Measurements from ENCODE around the gene PLA2G4B. TPM values are rescaled to one million over a fixed set of nuclear protein-coding genes. Genes with fewer than 3 reads are reported as not detected.

The PLA2G4B gene
- 0.90 to 2.6 TPM (median 1.6 TPM) in 5 replicates for total RNA-seq (2022; extraction: Qiagen RNA extraction)

DNA sequence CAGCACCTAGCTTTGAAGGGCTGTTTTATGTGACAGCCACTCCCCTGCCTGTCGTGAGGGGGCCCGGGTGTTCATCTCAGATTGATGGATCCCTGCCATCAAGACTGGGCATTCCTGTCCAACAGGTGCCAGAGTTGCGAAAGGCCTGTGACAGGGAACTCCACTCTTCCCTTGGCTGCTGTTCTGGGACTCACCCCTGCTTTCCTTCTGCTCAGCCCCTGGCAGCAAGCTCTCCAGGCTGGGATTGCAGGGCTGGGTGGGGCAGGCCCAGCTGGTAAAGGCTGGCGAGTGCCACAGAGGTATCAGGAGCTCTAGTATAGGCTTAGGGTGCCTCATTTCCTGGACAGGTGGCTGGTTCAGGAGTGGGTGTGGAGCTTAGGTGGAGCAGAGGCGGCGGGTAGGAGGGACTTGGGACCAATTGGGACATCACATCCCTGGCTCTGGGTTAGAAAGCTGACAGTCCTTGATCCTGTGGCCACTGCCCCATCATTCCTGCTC is at the start of gene PLA2G4B:
Gene PLA2G4B (plus strand): TSS at position 448 of the 498 bp plus-strand sequence. CDS start 67 bp downstream, outside the sequence.

DNA sequence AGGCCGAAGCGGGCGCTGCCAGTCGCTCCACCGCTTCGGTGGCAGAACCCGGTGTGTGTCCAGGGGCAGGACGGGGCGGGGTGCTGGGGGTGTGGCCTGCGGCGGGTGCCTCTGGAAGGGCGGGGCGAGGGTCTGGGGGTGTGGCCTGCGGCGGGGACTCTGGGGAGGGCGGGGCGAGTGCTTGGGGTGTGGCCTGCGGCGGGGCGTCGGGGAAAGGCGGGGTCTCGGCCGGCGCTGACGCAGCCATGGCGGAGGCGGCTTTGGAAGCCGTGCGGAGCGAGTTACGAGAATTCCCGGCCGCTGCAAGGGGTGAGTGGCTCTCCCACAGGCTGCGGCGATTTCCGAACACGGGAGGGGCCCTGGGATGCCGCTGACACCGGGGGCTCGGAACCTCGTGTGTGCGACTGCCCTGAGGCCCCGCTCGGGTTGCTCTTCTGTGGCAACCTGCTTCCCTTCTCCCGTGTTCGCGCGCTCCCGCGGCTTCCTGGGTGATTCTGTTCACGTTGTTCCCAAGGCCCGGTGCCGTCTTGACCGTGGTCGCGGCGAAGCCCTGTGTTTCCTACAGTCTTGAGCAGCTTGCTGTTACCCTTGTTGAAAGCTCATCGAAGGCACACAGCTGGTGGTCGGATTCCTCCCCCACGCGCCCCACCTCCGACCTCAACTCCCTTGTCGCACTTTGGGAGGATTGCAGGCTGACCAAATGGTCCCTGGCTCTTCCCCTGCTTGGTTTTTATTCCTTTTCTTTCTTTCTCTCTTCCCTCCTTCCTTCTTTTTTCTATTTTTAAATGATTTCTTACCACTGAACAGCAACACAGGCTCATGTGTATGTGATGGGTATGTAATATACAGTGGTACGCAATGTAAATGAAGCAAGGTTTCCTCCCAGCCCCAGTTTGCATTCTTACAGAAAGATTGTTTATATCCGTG is 10.5 kb upstream of the PLA2G4B start, which contains the start of gene JMJD7:
Gene JMJD7 (plus strand): TSS at position 213 of the 927 bp plus-strand sequence. CDS start 33 bp downstream, at position 246.

DNA sequence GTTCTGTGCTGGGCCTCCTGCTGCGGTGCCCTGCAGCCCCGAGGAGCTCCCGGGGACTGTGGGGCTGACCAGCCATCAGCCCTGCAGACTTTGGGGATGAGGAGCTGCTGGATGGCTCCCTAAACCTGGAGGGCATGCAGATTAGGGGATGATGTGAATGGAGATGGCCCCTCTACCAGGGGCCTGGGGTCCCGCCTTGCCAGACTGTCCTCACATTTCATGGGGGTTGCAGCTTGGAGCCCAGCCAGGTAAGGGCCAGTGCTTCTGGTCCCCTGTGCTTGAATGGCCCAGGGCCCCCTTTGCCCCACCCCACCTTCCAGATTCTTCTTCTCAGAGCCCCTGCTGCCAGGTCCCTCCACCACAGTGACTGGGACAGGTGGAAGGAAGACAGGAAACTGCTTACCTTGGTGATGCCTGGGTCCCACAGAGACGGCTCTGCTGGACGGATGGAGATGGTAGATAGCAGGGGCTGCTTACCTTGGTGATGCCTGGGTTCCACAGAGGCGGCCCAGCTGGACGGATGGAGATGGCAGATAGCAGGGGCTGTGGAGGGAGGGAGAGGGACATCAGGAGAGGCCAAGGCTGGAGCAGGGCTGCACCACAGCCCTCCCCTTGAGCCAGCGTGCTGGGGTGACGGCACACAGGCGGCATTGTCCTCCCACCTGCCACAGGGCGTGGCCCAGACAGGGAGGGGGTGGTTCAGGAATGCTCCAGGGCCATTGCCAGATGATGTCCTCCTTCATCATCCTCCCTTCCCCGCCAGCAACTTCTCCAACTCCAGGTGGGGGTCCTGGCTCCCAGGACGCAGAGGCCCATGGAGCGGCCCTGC is 55.0 kb downstream of the PLA2G4B start, which contains the start of gene SPTBN5:
Gene SPTBN5 (minus strand): TSS at position 632 of the 829 bp plus-strand sequence. CDS start 556 bp downstream, at position 76.

Other genes with a start within 250 kb of the PLA2G4B start
- 5.8 to 9.8 TPM (median 6.5 TPM) in 5 replicates for gene MGA, start 178.4 kb upstream of the PLA2G4B start, total RNA-seq (2022; extraction: Qiagen RNA extraction)
- gene MAPKBP1, start 64.4 kb upstream of the PLA2G4B start, total RNA-seq (2022; extraction: Qiagen RNA extraction) = 3.4 to 5.0 TPM (median 4.3 TPM) in 5 replicates
- gene JMJD7, start 10.8 kb upstream of the PLA2G4B start, total RNA-seq (2022; extraction: Qiagen RNA extraction) = 3.2 to 4.6 TPM (median 3.4 TPM) in 5 replicates
- 0.08 to 0.23 TPM (median 0.17 TPM) in 5 replicates for gene SPTBN5, start 55.2 kb downstream of the PLA2G4B start, total RNA-seq (2022; extraction: Qiagen RNA extraction)
- gene EHD4, start 133.7 kb downstream of the PLA2G4B start, total RNA-seq (2022; extraction: Qiagen RNA extraction) = 10.0 to 13.0 TPM (median 11.7 TPM) in 5 replicates
- gene PLA2G4E, start 182.2 kb downstream of the PLA2G4B start, total RNA-seq (2022; extraction: Qiagen RNA extraction) = 0.03 TPM in 1 of 5 replicates, not detected in the others